HG02763 (cell line): ENCODE results near the gene BCO1.

ENCODE experiments used
- ATAC-seq: cut with Tn5 transposase; IDR thresholded peaks from one replicate; pipeline ENCODE4 v1.9.1; 2021; ENCODE audit warnings: mild to moderate bottlenecking, moderate library complexity; ENCODE audit not compliant: unreplicated experiment

Gene BCO1

GRCh38 chr16:81231014-81231413 lies 7.5 kb upstream of the BCO1 start:
- ATAC-seq: no peak

- ATAC-seq: no peak
These were observed 5.6 kb upstream of the BCO1 start for GRCh38 chr16:81232740-81233367.

- ATAC-seq: no peak
These were observed 1.2 kb upstream of the BCO1 start for GRCh38 chr16:81237282-81237681.

GRCh38 chr16:81237942-81238295 lies 570 bp upstream of the BCO1 start:
- no peak for ATAC-seq

- ATAC-seq: no peak
These were observed 1.1 kb downstream of the BCO1 start for GRCh38 chr16:81239367-81240121.

GRCh38 chr16:81241706-81242105 lies 3.2 kb downstream of the BCO1 start:
- ATAC-seq: no peak

- no peak for ATAC-seq
These were observed 4.6 kb downstream of the BCO1 start for GRCh38 chr16:81242977-81243618.

- ATAC-seq: no peak
These were observed 5.5 kb downstream of the BCO1 start for GRCh38 chr16:81243942-81244341.

- ATAC-seq: no peak
These were observed 13.4 kb downstream of the BCO1 start for GRCh38 chr16:81251871-81252270.

GRCh38 chr16:81253141-81253540 lies 14.7 kb downstream of the BCO1 start:
- no peak for ATAC-seq

GRCh38 chr16:81254922-81255526 lies 16.5 kb downstream of the BCO1 start:
- ATAC-seq: no peak

GRCh38 chr16:81259916-81260315 lies 21.4 kb downstream of the BCO1 start:
- ATAC-seq: no peak

- ATAC-seq: no peak
These were observed 22.7 kb downstream of the BCO1 start for GRCh38 chr16:81261049-81261648.

GRCh38 chr16:81263470-81264220 lies 25.2 kb downstream of the BCO1 start:
- ATAC-seq: no peak

GRCh38 chr16:81264386-81264785 lies 25.9 kb downstream of the BCO1 start:
- ATAC-seq: no peak

GRCh38 chr16:81265052-81265451 lies 26.6 kb downstream of the BCO1 start:
- no peak for ATAC-seq

GRCh38 chr16:81265658-81266451 lies 27.4 kb downstream of the BCO1 start:
- no peak for ATAC-seq

- no peak for ATAC-seq
These were observed 28.2 kb downstream of the BCO1 start for GRCh38 chr16:81266680-81267095.

GRCh38 chr16:81268509-81268908 lies 30.0 kb downstream of the BCO1 start:
- ATAC-seq: no peak
